HEK293T (cell line): ENCODE measurements around the gene SELENOO.

Experiments
- BHLHE40 ChIP-seq: fragments of 450-650 bp; IDR thresholded peaks from 2 replicates; pipeline ENCODE4 v1.6.1; 2016; ENCODE audit warnings: mild to moderate bottlenecking, moderate library complexity, borderline replicate concordance
- CTBP1 ChIP-seq: fragments of 450-650 bp; IDR thresholded peaks from 2 replicates; pipeline ENCODE4 v1.6.1; 2016; ENCODE audit warnings: borderline replicate concordance
- ELF4 ChIP-seq: fragments of 450-650 bp; IDR thresholded peaks from 2 replicates; pipeline ENCODE4 v1.6.1; 2017; ENCODE audit warnings: antibody characterized with exemption
- FOXA1 ChIP-seq: fragments of 450-650 bp; IDR thresholded peaks from 2 replicates; pipeline ENCODE4 v1.6.1; 2016; ENCODE audit warnings: mild to moderate bottlenecking
- FOXM1 ChIP-seq: fragments of 450-650 bp; IDR thresholded peaks from 2 replicates; pipeline ENCODE4 v1.6.1; 2017; ENCODE audit warnings: mild to moderate bottlenecking, borderline replicate concordance
- HDGF ChIP-seq: fragments of 450-650 bp; IDR thresholded peaks from 2 replicates; pipeline ENCODE4 v1.6.1; 2017; ENCODE audit warnings: antibody characterized with exemption, borderline replicate concordance
- LEF1 ChIP-seq: fragments of 450-650 bp; IDR thresholded peaks from 2 replicates; pipeline ENCODE4 v1.6.1; 2017; ENCODE audit warnings: mild to moderate bottlenecking, borderline replicate concordance
- SP1 ChIP-seq: fragments of 450-650 bp; IDR thresholded peaks from 2 replicates; pipeline ENCODE4 v1.6.1; 2017
- SUZ12 ChIP-seq: fragments of 450-650 bp; IDR thresholded peaks from 2 replicates; pipeline ENCODE4 v1.6.1; 2016; ENCODE audit warnings: mild to moderate bottlenecking
- TARDBP ChIP-seq: fragments of 450-650 bp; IDR thresholded peaks from 2 replicates; pipeline ENCODE4 v1.6.1; 2016
- ZNF384 ChIP-seq: fragments of 450-650 bp; IDR thresholded peaks from 2 replicates; pipeline ENCODE4 v1.6.1; 2016
- TF ChIP-seq, protein P1 (sequence below): fragments of 450-650 bp; IDR thresholded peaks from 2 replicates; pipeline ENCODE4 v1.6.1; 2016

GRCh38 chr22:50192436-50193204 lies 8.2 kb upstream of the SELENOO start:
- TF ChIP-seq, protein P1, sequence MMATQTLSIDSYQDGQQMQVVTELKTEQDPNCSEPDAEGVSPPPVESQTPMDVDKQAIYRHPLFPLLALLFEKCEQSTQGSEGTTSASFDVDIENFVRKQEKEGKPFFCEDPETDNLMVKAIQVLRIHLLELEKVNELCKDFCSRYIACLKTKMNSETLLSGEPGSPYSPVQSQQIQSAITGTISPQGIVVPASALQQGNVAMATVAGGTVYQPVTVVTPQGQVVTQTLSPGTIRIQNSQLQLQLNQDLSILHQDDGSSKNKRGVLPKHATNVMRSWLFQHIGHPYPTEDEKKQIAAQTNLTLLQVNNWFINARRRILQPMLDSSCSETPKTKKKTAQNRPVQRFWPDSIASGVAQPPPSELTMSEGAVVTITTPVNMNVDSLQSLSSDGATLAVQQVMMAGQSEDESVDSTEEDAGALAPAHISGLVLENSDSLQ = no peak
- TF ChIP-seq FOXM1 (no peak), HDGF (no peak), LEF1 (no peak), CTBP1 (no peak), TARDBP (no peak), ZNF384 (no peak), SP1 (no peak), BHLHE40 (no peak), ELF4 (no peak), SUZ12 (no peak), FOXA1 (no peak)
